ENCODE data around the gene LTO1. TPM values are rescaled to one million over a fixed set of nuclear protein-coding genes. Genes with fewer than 3 reads are reported as not detected.
"Not testable (repeated sequence)": the region's sequence is repeated elsewhere in the genome, so short reads cannot be mapped to it uniquely, and the experiment has no call there.

LTO1 gene
- polyA plus RNA-seq, 12 donors, result 14.1 to 26.3 (median 18.0) TPM; not detected in 1

DNA sequence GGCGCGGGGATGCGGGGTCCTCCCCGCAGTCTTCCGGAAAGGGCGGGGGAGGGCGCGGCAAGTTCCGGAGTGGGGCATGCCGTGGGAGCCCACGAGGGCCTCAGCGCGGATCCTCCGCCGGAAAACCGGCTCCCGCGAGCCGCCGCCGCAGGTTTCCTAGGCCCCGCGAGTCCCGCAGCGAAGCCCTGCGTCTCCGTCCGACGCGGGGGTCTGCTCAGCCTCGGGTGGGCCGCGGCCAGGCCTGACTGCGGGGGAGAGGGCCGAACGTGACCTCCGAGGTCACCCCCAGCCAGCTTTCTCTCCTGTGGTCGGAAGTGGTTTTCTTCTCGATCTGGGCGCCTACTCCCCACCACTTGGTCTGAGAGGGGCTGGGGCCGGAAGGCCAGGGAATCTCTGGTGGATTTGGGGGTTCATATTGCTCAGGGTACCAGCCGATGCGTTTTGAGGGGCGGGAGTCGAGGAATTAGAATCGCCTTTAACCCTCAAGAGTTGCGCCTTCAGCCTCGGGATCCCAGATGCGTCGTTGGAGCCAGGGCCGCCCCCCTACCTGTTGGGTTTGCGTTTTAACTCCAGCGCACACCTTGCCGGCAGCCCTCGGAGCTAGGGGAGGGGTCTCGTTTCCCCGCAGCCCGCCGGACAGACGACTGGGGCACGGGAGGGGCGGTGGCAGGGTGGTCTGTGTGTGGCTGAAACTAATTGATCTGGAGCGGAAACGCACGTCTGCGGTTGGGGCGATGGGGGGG lies 37.8 kb downstream of the LTO1 start:
- DNase-seq, result no peak

DNA sequence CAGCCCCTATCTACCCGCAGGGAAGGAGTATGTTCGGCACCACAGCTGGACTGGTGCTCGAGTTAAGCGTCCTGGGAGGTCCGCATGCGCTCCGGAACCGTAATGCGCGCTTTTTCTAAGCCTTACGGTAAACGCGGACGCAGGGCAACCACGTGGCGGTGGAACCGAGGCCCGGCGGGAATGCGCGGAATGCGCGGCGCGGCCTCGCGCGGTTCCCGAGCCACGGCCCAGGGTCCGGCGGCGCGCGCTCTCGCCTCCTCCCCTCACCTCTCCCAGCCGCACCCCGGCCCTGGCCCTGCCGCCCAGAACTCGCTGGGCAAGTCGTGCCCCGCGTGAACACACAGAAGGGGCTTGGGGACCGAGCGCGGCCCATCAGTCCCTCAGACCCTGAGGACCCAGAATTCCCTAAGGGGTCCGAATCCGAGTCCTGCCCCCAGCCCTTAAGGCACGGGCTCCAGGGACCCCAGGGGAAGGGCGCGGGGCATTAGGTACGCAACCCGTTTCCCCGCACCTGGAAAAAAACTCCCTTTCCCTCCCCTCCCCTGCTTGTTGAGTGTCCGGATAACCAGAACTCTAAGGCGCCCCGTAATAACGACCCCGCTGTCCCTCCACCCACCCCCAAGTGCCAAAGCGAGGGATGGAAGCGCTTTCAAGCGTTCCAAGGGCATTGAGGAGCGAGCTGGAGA lies 38.5 kb downstream of the LTO1 start:
- DNase-seq, result peak; percentile 80

DNA sequence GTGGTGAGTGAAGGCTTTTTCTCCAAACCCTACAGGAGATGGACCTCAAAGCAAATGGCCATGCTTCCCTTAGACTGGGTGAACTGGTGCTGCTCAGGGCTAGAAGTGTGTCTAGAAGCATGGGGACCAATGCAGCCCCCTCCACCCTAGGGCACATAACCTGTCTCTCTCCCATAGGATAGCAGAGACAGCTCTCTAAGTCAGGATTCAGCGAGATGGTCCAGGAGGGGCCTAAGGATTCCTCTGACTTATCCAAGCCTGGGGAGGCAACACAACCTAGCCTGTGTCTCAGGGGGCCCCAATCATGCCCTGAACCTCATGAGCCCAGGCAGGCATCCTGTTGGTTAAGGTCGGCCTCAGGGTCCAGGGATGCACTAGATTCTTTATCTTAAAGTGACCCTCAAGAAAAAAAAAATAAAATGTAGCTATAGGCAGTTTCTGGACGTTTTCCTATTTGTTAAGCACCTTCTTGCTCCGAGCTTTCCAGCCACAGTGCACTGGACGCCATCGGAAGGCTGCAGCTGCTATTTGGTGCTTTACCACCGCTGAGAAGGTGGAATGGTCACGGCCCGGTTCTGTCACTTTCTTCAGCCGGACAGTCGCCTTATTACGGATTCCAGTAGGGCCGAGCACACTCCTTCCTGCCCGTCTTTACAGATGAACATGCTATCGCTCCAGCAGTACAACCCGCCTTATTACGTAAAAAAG lies 39.2 kb downstream of the LTO1 start:
- no peak for DNase-seq

DNA sequence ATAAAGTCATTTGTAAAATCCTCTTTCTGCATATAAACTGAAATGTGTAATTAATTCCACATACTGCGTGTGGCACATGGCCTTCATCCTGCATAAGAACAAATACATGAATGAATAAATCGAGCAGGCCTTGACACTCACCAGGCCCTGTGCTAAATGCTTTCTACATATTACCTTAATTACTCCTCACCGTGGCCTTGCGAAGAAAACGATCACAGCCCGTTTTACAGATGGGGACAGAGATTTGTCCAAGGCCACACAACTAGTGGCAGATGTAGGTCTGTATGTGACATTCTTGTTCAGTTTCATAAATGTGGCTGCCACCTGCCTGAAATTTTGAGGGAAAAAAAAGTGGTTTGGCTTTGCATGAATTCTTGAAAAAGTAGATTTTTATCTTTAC lies 40.0 kb downstream of the LTO1 start:
- DNase-seq, result no peak

DNA sequence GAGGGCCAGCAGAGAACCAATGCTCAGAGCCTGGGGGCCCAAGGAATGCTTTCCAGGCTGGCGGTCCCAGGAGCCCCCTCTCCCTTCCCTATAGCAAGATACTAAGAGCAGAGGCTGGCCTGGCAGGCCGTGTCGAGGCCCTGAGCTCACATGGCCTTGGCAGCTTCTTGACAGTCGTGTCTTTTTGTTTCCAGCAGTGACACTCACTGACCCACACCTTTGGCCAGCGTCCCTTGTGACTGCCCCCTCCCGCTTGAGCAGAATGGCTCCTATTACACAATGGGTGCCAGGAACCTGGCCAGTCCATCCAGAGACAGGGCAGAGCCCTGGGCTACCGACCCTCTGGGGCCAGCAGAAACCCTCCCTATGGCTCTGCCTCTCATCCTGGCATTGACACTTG lies 40.6 kb downstream of the LTO1 start:
- DNase-seq, result no peak

DNA sequence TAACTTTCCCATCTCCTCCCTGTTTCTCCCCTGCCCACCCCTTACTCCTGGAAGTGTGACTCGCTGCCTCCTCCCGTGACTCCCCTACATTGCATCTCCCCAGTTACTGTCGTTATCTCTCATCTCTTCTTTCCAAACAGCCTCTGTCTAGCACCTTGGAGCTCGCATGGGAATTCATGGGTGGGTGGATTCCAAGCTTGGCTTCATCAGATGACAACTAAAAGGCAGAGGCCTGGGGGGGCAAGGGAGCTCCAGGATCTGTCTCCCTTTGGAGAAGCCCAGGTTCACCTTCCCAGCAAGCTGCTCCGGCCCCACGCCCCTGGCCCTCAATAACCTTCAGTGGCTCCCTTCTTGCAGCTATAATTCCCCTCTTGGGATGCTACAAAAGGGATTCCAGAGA lies 41.1 kb downstream of the LTO1 start:
- DNase-seq, result no peak

DNA sequence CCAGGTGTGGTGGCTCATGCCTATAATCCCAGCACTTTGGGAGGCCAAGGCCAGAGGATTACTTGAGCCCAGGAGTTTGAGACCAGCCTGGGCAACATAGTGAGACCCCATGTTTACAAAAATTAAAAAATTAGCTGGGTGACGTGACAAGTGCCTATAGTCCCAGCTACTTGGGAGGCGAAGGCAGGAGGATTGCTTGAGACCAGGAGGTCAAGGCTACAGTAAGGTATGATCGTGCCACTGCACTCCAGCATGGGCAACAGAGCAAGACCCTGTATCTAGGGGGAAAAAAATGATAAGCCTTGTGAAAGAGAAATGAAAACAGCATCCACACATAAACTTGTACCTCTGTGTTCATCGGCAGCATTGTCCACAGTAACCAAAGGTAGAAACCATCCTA lies 42.3 kb downstream of the LTO1 start:
- DNase-seq, result no peak

DNA sequence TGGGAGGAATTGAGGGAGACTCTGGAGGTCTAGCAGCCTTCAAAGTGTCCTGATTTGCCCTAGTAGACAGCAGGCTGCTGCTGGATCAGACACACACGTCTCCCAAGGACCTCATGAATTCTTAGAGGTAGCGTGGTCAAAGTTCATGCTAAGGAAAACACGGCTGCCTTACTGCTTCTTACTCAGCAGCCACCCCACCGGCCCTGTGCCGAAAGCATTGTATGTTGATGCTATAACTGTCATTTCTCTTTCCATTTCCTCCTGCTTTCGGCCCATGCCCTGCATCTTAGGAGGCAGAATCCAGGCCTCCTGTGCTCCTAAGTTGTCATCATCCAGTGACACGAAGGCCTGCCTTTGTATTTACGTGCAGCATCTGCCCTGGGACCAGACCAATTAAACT lies 44.7 kb downstream of the LTO1 start:
- no peak for DNase-seq

DNA sequence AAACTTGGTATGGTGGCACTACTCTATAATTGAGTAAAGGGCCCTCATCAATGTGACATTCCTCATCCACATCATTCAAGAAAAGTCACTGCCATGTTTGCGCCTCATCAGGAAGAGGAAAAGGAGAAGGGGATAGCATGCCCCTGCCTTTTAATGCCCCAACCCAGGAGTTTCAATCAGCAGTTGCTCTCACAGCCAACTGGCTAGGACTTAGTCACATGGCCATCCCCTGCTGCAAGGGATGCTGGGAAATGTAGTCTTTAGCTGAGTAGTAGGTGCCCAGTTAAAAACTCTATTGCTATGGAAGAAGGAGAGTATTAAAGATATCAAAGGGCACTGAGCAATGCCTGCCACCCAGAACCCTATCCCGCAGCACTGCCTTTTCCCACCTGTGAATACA lies 45.1 kb downstream of the LTO1 start:
- DNase-seq, result no peak

DNA sequence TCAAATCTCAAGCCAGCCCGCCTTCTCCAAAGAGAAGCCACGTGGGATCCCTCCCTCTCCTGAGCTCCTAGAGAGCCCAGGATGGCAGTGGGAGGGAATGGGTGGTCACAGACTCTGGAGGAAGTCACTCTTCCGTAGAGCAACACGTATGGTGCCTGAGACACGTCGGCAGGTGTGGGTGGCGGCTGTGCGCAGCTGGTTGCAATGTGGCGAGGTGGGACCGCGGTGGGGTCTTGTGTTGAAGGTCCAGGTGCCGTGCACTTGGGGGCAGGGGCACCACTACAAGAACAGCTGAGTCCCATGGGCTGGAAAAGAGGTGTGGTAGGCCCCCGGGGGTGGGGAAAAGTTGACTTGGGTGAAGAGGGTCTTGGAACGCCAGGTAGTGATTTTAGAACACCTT lies 47.6 kb downstream of the LTO1 start:
- DNase-seq, result no peak

DNA sequence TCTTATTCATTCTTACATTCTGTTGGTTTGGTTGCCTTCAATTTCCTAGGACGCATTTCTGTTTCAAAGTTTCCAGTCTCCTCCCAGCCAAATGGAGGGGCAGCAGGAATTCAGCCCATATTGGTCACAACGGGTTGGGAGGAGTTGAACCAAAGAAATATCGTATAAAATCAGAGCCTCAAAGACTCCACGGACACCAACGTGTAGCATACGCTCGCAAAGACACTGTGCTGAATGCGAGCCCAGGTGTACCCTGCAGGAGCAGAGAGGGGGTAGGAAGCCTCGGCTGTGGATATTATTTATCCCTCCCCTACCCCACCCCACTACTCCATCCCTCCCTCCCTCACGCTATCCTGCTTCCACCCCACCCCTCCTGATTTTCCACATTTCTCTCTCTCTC lies 49.7 kb downstream of the LTO1 start:
- DNase-seq, result no peak

DNA sequence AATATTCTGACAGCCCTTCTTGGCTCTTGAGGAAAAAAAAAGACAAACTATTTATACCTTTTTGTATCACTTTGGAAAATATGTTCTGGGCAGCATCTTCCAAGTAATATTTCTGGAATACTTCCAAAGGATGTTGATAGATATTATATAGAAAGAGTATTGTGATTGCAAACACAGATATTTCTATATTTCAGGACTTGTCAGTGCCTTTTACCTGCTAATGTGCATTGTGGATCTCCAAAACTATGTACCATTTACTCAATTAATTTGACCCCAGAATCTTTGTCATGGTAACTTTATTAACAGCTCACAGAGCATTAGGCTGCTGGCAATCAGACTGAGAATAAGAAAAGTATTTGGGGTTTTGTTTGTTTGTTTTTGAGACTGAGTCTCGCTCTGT lies 50.9 kb downstream of the LTO1 start:
- DNase-seq, result no peak

DNA sequence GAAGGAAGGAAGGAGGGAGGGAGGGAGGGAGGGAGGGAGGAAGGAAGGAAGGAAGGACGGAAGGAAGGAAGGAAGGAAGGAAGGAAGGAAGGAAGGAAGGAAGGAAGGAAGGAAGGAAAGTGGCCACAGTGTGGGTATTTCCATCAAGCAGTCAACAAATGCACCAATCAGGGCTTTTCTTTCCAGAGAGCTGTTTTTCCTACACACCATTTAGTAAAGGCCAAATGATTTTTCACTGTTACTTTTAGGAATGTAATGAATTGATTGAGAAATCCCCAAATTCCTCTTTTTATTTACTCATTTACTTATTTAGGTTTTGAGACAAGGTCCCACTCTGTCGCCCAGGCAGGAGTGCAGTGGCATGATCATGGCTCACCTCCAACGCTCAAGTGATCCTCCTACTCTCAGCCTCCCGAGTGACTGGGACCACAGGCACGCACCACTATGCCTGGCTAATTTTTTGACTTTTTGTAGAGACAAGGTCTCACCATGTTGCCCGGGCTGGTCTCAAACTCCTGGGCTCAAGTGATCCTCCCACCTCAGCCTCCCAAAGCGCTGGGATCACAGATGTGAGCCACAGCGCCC lies 53.0 kb downstream of the LTO1 start:
- DNase-seq, result not testable (repeated sequence)

DNA sequence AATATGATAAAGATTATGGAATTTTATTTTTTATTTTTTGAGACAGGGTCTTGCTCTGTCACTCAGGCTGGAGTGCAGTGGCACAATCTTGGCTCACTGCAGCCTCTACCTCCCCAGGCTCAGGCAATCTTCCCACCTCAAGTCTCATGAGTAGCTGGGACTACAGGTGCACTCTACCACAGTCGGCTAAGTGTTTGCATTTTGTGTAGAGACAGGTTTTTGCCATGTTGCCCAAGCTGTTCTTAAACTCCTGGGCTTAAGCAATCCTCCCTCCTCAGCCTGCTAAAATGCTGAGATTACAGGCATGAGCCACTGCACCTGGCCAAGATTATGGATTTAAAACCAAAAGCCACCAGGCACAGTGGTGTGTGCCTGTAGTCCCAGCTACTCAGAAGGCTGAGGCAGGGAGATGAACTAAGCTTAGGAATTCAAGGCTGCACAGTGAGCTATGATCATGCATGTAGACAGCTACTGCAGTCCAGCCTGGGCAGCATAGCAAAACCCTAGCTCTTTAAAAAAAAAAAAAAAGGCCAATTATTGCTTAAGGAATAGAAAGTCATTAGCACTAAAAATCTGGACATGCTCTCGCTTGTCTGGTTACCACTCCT lies 54.4 kb downstream of the LTO1 start:
- DNase-seq, result no peak

DNA sequence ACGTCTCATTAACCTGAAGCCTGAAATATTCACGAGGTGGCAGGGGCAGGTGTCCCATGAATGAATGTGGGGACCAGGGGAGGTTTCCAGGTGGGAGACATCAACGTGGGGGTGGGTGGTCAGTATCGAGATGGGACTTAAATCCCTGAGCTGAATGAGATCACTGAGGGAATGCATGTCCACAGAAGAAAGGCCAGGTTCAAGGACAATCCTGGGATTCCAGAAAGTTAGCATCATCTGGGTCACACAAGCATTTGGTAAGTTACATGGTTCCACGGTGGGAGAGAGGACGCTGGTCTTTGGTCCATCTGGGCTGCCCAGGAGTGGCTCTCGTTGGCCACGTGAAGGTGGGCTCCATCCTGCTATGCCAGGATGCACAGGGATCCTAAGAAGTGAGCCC lies 56.9 kb downstream of the LTO1 start:
- no peak for DNase-seq

DNA sequence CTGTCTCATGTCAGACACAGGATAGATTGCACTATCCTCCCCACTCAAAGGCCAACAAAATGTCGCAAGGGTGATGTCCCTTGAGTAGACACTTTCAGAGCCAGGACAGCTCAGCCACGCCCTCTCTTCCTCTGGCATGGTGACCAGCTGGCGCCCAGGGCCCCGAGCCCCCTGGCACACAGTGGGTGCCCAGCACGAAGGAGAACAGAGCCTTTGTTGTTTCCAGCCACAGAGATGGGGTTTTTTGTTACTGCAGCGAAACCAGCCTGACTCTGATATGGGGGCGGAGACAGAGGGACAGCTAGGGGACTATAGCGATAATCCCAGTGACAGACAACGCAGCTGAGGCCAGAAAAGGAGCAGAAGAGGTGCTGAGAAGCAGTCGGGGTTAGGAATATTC lies 57.5 kb downstream of the LTO1 start:
- DNase-seq, result no peak

DNA sequence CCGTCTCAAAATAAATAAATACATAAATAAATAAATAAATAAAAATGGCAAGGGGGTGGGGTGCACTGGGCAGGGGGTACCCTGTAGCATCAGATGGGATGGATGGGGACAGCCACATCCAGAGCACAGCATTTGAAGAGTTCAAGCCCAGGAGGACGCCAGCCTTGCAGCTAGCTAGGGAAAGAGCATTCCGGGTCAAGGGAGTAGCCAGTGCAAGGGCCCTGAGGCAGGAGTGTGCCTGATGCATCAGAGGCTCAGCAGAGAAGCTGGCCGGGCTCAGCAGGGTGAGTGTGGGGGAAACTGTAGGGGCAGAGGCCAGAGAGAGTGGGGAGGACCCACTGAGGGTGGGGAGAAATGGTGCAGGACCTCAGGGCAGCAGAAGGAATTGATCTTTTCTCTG lies 57.9 kb downstream of the LTO1 start:
- DNase-seq, result no peak

Other genes starting within 250 kb of the LTO1 start
- gene LINC01488, start 193.7 kb downstream of the LTO1 start, polyA plus RNA-seq (ENCODE audit: insufficient read length in 12 of 12), result under 1 TPM in 6 of 12 donors, not detected in 6; 0.12 to 0.28 (median 0.13) TPM
- 100 to 1,000 TPM in 2 of 12 donors, 10 to 100 TPM in 9, not detected in 1; 55.4 to 149 (median 76.6) TPM for gene CCND1, start 34.2 kb downstream of the LTO1 start, polyA plus RNA-seq (ENCODE audit: insufficient read length in 12 of 12)
- 1 to 10 TPM in 7 of 12 donors, under 1 TPM in 3, not detected in 2; 0.53 to 5.2 (median 1.1) TPM for gene FGF19, start 28.7 kb upstream of the LTO1 start, polyA plus RNA-seq (ENCODE audit: insufficient read length in 12 of 12)
- gene FGF4, start 100.0 kb upstream of the LTO1 start, polyA plus RNA-seq (ENCODE audit: insufficient read length in 12 of 12), result 10 to 100 TPM in 3 of 12 donors, 1 to 10 TPM in 8, not detected in 1; 3.7 to 12.8 (median 6.6) TPM
- not detected for gene FGF3, start 144.1 kb upstream of the LTO1 start, polyA plus RNA-seq (ENCODE audit: insufficient read length in 12 of 12)